GM12878 (cell line): Measurements from ENCODE around the gene AKAP13. TPM values are rescaled to one million over a fixed set of nuclear protein-coding genes. Genes with fewer than 3 reads are reported as not detected.

ENCODE experiments used
- ATF2 ChIP-seq: IDR thresholded peaks from 2 replicates; pipeline ENCODE4 v1.6.1; 2012; ENCODE audit warnings: low read length, inconsistent platforms
- ATF7 ChIP-seq: fragments of 450-650 bp; IDR thresholded peaks from 2 replicates; pipeline ENCODE4 v1.6.1; 2016; ENCODE audit warnings: low read depth, mild to moderate bottlenecking
- BHLHE40 ChIP-seq, 2 experiments: fragments of 450-650 bp in 1 of 2; IDR thresholded peaks; 2 replicates each; pipeline ENCODE4 v1.6.1; 2011 to 2017; ENCODE audit warnings: low read depth in 2 of 2, borderline replicate concordance in 1 of 2, improper control_type of control experiment in 1 of 2, low read length in 1 of 2, mild to moderate bottlenecking in 1 of 2
- CEBPB ChIP-seq, 2 experiments: fragments of 150-350 bp in 1 of 2; IDR thresholded peaks; 2 replicates each; pipeline ENCODE4 v1.6.1; 2012 to 2014; ENCODE audit warnings: low read depth in 2 of 2, low read length in 2 of 2, borderline replicate concordance in 1 of 2, inconsistent platforms in 1 of 2
- DPF2 ChIP-seq: fragments of 450-650 bp; IDR thresholded peaks from 2 replicates; pipeline ENCODE4 v1.6.1; 2017; ENCODE audit warnings: mild to moderate bottlenecking
- IKZF1 ChIP-seq: fragments of 450-650 bp; conservative IDR thresholded peaks from 2 replicates; pipeline ENCODE4 v1.6.1; 2017; ENCODE audit warnings: antibody characterized with exemption, mild to moderate bottlenecking
- IKZF2 ChIP-seq, 2 experiments: fragments of 450-650 bp; IDR thresholded peaks; 2 replicates each; pipeline ENCODE4 v1.6.1; 2017; ENCODE audit warnings: mild to moderate bottlenecking in 2 of 2, moderate library complexity in 2 of 2
- MLLT1 ChIP-seq: fragments of 450-650 bp; IDR thresholded peaks from 2 replicates; pipeline ENCODE4 v1.6.1; 2016; ENCODE audit warnings: mild to moderate bottlenecking
- MTA3 ChIP-seq: IDR thresholded peaks from 2 replicates; pipeline ENCODE4 v1.6.1; 2012; ENCODE audit warnings: low read length, inconsistent platforms, borderline replicate concordance
- NBN ChIP-seq: fragments of 450-650 bp; IDR thresholded peaks from 2 replicates; pipeline ENCODE4 v1.6.1; 2016
- NFYB ChIP-seq: IDR thresholded peaks from 2 replicates; pipeline ENCODE4 v1.6.1; 2011; ENCODE audit warnings: low read depth, mild to moderate bottlenecking, low read length, improper control_type of control experiment, moderate library complexity; ENCODE audit not compliant: insufficient read depth
- NR2C1 ChIP-seq: fragments of 450-650 bp; IDR thresholded peaks from 2 replicates; pipeline ENCODE4 v1.6.1; 2017; ENCODE audit warnings: antibody characterized with exemption, mild to moderate bottlenecking, moderate library complexity
- PRDM15 ChIP-seq: fragments of 450-650 bp; formaldehyde crosslinking; IDR thresholded peaks from 2 replicates; pipeline ENCODE4 v1.4.0; 2020; ENCODE audit warnings: mild to moderate bottlenecking, moderate library complexity
- RB1 ChIP-seq: fragments of 450-650 bp; formaldehyde crosslinking; IDR thresholded peaks from 2 replicates; pipeline ENCODE4 v1.6.1; 2017; ENCODE audit warnings: mild to moderate bottlenecking, borderline replicate concordance
- SPI1 ChIP-seq: IDR thresholded peaks from 2 replicates; pipeline ENCODE4 v1.6.1; 2011; ENCODE audit warnings: low read depth, mild to moderate bottlenecking, low read length, moderate library complexity, borderline replicate concordance; ENCODE audit not compliant: insufficient read depth
- TAF1 ChIP-seq: IDR thresholded peaks from 2 replicates; pipeline ENCODE4 v1.6.1; 2011; ENCODE audit warnings: mild to moderate bottlenecking, low read depth, low read length, borderline replicate concordance
- ZBTB4 ChIP-seq: fragments of 450-650 bp; formaldehyde crosslinking; IDR thresholded peaks from 2 replicates; pipeline ENCODE4 v1.4.0; 2022; ENCODE audit warnings: mild to moderate bottlenecking, moderate library complexity
- ZNF217 ChIP-seq: fragments of 450-650 bp; IDR thresholded peaks from 2 replicates; pipeline ENCODE4 v1.6.1; 2017; ENCODE audit warnings: antibody characterized with exemption, mild to moderate bottlenecking
- ZNF274 ChIP-seq: IDR thresholded peaks from one replicate; pipeline ENCODE4 v1.8.0; 2011; ENCODE audit not compliant: insufficient read length, insufficient read depth
- polyA plus RNA-seq, 11 experiments: library from polyadenylated mRNA; depleted of rRNA in 4 of 11; unstranded in 6 of 11; stranded (reverse) in 5 of 11; fragments of >200 nt; fragmentation: Nextera tagmentation in 4 of 11; fragmentation: Illumina TruSeq in 1 of 11; extraction: Ambion mirVana in 4 of 11; extraction: Trizol in 1 of 11; gene quantifications; 1 replicate in 1 of 11; 2 replicates in 10 of 11; pipeline versions ENCODE4 v1.2.1 to v1.2.3, GENCODE V29; 2011 to 2016; ENCODE audit warnings: inconsistent platforms in 2 of 11, missing spikeins in 2 of 11, low read depth in 1 of 11
- total RNA-seq, 4 experiments: library from RNA; depleted of rRNA in 3 of 4; stranded (reverse); fragments of >200 nt in 3 of 4; fragmentation: Illumina TruSeq in 1 of 4; extraction: Trizol in 1 of 4; gene quantifications; 2 replicates each; pipeline versions ENCODE4 v1.2.1 to v1.2.3, GENCODE V29; 2013 to 2021

Gene AKAP13
- total and polyA plus RNA-seq, 10 of the 15 experiments (the other 5 are each of a cell fraction or from before 2014, with no cell fraction given): 14.4 to 74.9 (median 55.1) TPM

- TF ChIP-seq MTA3 (peak; percentile 46; the same call in 1 of the 2 replicates), IKZF1 (peak; percentile 89), ATF7 (no peak; the same call in 1 of the 2 replicates), TAF1 (no peak), SPI1 (peak; percentile 31; the same call in 1 of the 2 replicates), ATF2 (peak; percentile 30; the same call in 1 of the 2 replicates), ZNF274 (no peak), BHLHE40 (IDR thresholded peaks at IDR 0.05; ENCODE audit: borderline replicate concordance in 1 of 2, low read depth in 2 of 2, low read length in 1 of 2) (peak; percentile 13 to 39; a peak in 1 of 4 replicates), CEBPB (IDR thresholded peaks at IDR 0.05; ENCODE audit: borderline replicate concordance in 1 of 2, low read depth in 2 of 2, low read length in 2 of 2) (no peak), ZNF217 (no peak), PRDM15 (no peak), NBN (peak; percentile 55; the same call in 1 of the 2 replicates), IKZF2 (IDR thresholded peaks at IDR 0.05) (peak; percentile 79 to 88), NR2C1 (peak; percentile 35; the same call in 1 of the 2 replicates), RB1 (peak; percentile 50; the same call in 1 of the 2 replicates), DPF2 (peak; percentile 64), MLLT1 (peak; percentile 21; the same call in 1 of the 2 replicates), NFYB (no peak), ZBTB4 (CRISPR knock-in tag) (no peak)
Observed at GRCh38 chr15:85691350-85692240, 311.2 kb downstream of the AKAP13 start (continued).
